Small intestine (tissue), 7 donors: ENCODE data around the gene TET2. TPM values are rescaled to one million over a fixed set of nuclear protein-coding genes. Genes with fewer than 3 reads are reported as not detected.

Experiments used
- DNase-seq, 2 donors: peaks; one replicate each; pipeline versions ENCODE4 v3.0.0 to v3.0.0-alpha.2; 2013
- FAIRE-seq: peaks from 2 replicates; lab custom pipeline; 2012; peaks lifted over from hg19 to GRCh38; lab: Jason Lieb, UNC
- H3K27ac ChIP-seq, 3 donors: one replicate each; pipeline ENCODE4 v1.5.1; 2013; ENCODE audit warnings: low read length in 2 of 3, mild to moderate bottlenecking in 2 of 3, control low read depth in 1 of 3, inconsistent platforms in 1 of 3, low read depth in 1 of 3, moderate library complexity in 1 of 3
- H3K27me3 ChIP-seq, 3 donors: one replicate each; pipeline ENCODE4 v1.6.1; 2013; ENCODE audit warnings: low read length in 3 of 3, inconsistent platforms in 1 of 3; ENCODE audit not compliant: control insufficient read depth in 3 of 3, insufficient read depth in 3 of 3
- H3K36me3 ChIP-seq, 3 donors: one replicate each; pipeline ENCODE4 v1.6.1; 2013; ENCODE audit warnings: low read length in 3 of 3, inconsistent platforms in 1 of 3, low read depth in 1 of 3, mild to moderate bottlenecking in 1 of 3, moderate library complexity in 1 of 3; ENCODE audit not compliant: control insufficient read depth in 3 of 3, insufficient read depth in 2 of 3
- H3K4me1 ChIP-seq, 3 donors: one replicate each; pipeline ENCODE4 v1.6.1; 2013; ENCODE audit warnings: low read length in 2 of 3, inconsistent platforms in 1 of 3, low read depth in 1 of 3, mild to moderate bottlenecking in 1 of 3, moderate library complexity in 1 of 3; ENCODE audit not compliant: control insufficient read depth in 3 of 3, insufficient read depth in 2 of 3
- H3K4me3 ChIP-seq, 3 donors: one replicate each; pipeline ENCODE4 v1.5.1; 2013; ENCODE audit warnings: low read length in 3 of 3, control low read depth in 1 of 3, inconsistent platforms in 1 of 3, low read depth in 1 of 3, mild to moderate bottlenecking in 1 of 3, moderate library complexity in 1 of 3
- H3K9me3 ChIP-seq, 2 donors: one replicate each; pipeline ENCODE4 v1.6.1; 2013; ENCODE audit warnings: low read depth in 1 of 2, low read length in 1 of 2; ENCODE audit not compliant: control insufficient read depth in 2 of 2, insufficient read depth in 1 of 2
- WGBS, 3 donors: extraction: QIAGEN DNeasy Blood & Tissue Kit; methylation state at CpG; one replicate each; pipeline ENCODE4 v1.1.7; 2013; 5-methylcytosine and 5-hydroxymethylcytosine counted together
- polyA plus RNA-seq, 4 donors: library from polyadenylated mRNA; stranded (reverse) in 3 of 4; unstranded in 1 of 4; fragments of 200-250 nt in 3 of 4; fragments of 120-200 nt in 1 of 4; gene quantifications; one replicate each; pipeline versions ENCODE4 v1.2.1 to v1.2.3, GENCODE V29; 2013
- donor health status: healthy with polysubstance abuse.
- donor health status: control.
- donor health status: control.
- donor health status: Bipolar disorder and iron deficiency.
- donor health status: healthy.

The TET2 gene
- polyA plus RNA-seq, 4 donors, result 3.0 to 18.9 (median 4.6) TPM

DNA sequence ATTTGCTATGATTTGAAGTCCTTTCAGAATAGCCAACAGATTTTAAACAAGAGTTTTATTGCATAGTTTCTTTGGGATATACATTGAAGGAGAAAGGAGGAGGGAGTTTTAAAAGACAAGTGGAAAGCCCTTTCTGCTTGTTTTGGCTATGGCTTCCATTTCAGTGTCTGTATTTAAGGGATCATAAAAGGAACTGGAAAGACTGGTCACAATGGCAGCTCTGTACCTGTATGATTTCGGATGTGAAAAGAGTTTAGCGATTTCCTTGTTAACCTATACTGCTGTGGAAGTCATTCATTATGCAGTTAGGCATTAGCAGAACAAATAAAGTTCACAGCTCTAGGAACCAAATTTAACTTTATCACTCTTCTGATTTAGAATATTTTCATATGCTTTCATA lies 60.7 kb downstream of the TET2 start:
- no peak overlapping the region for H3K4me3 ChIP-seq
- H3K9me3 ChIP-seq, result no peaks in the 10 kb centered on the region
- FAIRE-seq (no peak), DNase-seq (no peak)
- peaks cover 0 to 6% (median 4%) of the 10 kb centered on the region in 3 donors for H3K4me1 ChIP-seq
- H3K36me3 ChIP-seq, result peaks cover 0 to 2% (median 0%) of the 10 kb centered on the region in 3 donors
- H3K27me3 ChIP-seq, result no peaks in the 10 kb centered on the region
- 86 to 98% (median 95%) methylated on average over 2 of the region's 2 CpGs for WGBS, 3 donors
- H3K27ac ChIP-seq, result no peak overlapping the region

DNA sequence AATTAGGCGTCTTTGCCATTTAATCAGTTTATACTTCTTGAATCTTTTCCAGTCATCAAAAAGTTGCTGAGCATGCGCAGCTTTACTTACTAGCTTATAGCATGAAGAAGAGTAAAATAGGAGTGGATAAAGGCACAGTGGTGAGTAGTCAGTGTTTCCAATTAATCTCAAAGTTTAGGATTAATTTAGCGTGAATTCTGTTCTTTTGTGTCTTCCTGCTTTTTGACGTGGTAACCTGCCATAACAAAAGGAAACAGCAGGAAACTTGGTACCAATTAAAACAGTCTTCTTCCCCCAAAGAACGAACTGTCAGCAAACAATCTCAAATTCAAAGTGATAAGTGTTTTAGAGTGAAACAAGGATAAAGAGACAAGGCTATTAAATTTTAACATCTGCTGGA lies 61.9 kb downstream of the TET2 start:
- H3K36me3 ChIP-seq, result peaks cover 0 to 2% (median 0%) of the 10 kb centered on the region in 3 donors
- no peaks in the 10 kb centered on the region for H3K27me3 ChIP-seq
- FAIRE-seq, result no peak
- no peak overlapping the region for H3K4me3 ChIP-seq
- DNase-seq, result no peak
- peaks cover 0 to 6% (median 4%) of the 10 kb centered on the region in 3 donors for H3K4me1 ChIP-seq
- 83 to 95% (median 91%) methylated on average over 5 of the region's 5 CpGs for WGBS, 3 donors
- H3K27ac ChIP-seq, result no peak overlapping the region
- H3K9me3 ChIP-seq, result no peaks in the 10 kb centered on the region

DNA sequence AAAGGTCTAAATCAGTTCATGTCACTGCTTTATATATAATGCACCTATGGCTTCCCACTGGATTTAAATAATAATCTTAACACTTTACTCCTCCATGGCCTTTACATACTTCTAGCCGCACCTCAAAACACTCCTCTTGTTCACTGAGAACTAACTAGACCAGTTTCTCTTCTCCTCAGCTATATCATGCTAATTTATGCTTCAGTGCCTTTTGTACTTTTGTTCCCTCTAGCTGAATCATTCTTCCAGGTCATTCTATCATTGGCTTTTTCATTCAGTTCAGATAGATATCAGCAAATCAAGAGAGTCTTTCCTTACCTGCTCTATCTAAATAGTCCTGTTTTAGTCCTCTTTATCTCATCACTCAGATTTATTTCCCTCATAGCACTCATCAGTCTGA lies 64.2 kb downstream of the TET2 start:
- Histone ChIP-seq H3K27me3 (no peaks in the 10 kb centered on the region), H3K27ac (no peak overlapping the region), H3K9me3 (no peaks in the 10 kb centered on the region), H3K36me3 (no peaks in the 10 kb centered on the region), H3K4me1 (peaks cover 0 to 8% (median 4%) of the 10 kb centered on the region in 3 donors), H3K4me3 (no peak overlapping the region)
- FAIRE-seq (peak; percentile 77), DNase-seq (peak; percentile 55 to 86)
- 21 to 73% (median 42%) methylated on average over 1 of the region's 1 CpG for WGBS, 3 donors

DNA sequence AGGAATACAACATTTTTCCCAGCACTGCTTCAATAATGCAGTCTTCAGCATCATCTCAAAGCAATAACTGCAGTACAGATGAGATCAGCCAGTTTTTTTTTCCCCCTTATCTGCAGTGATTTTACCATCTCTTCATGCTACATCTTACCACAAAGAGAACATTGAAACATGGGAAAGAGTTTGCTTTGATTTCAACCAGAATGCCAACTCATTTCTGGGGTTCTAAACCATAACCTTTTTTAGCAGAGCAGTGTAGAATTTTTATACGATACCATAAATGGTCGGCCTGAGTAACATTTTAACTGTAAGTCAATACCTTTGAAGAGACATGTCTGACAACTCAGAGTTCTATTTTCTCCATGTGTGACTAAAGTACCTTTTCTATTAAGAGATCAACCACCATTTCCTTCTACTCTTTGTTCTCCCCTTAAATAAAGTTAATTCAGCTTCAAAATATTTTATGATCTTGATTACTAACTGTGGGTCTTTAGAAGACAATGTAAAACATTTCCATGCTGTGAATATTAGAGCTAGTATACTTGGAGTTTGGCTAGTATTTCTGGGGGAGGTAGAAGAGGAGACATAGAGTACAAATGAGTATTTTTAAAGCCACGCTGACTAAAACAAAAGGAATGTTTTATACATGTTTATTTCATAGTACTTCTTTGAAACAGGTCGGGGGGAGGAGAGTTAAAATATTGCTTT lies 69.1 kb downstream of the TET2 start:
- H3K9me3 ChIP-seq, result no peaks in the 10 kb centered on the region
- H3K4me3 ChIP-seq, result no peak overlapping the region
- H3K27me3 ChIP-seq, result no peaks in the 10 kb centered on the region
- DNase-seq (peak in 1 of 2 donors; percentile 45), FAIRE-seq (no peak)
- H3K27ac ChIP-seq, result peak overlapping the region in 1 of 3 donors; percentile 12
- no peaks in the 10 kb centered on the region for H3K36me3 ChIP-seq
- peaks cover 0 to 15% (median 2%) of the 10 kb centered on the region in 3 donors for H3K4me1 ChIP-seq
- WGBS, 3 donors, result 47 to 55% (median 50%) methylated on average over 4 of the region's 4 CpGs

DNA sequence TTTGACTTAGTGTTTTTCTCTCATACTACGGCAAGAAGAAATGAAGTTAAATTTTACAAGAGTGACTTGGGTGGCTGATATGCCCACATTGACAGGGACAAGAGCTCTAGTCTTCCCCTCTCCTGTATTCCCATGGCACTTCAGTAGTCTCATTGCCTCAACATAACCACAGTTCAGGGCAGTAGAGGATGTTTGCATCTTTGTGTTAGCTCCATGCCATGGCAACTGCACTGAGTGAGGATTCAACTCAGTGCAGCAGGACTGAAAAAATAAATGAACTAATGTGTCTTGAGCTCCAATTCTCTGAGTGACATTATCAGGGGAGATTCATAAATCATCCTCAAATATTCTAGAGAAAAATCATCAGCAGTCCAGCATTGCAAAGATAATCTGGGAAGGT lies 78.8 kb downstream of the TET2 start:
- H3K9me3 ChIP-seq, result no peaks in the 10 kb centered on the region
- 93 to 96% (median 94%) methylated on average over 1 of the region's 1 CpG for WGBS, 3 donors
- DNase-seq, result no peak
- no peaks in the 10 kb centered on the region for H3K36me3 ChIP-seq
- no peaks in the 10 kb centered on the region for H3K27me3 ChIP-seq
- FAIRE-seq, result no peak
- H3K27ac ChIP-seq, result no peak overlapping the region
- H3K4me3 ChIP-seq, result no peak overlapping the region
- peaks cover 0 to 2% (median 0%) of the 10 kb centered on the region in 3 donors for H3K4me1 ChIP-seq

DNA sequence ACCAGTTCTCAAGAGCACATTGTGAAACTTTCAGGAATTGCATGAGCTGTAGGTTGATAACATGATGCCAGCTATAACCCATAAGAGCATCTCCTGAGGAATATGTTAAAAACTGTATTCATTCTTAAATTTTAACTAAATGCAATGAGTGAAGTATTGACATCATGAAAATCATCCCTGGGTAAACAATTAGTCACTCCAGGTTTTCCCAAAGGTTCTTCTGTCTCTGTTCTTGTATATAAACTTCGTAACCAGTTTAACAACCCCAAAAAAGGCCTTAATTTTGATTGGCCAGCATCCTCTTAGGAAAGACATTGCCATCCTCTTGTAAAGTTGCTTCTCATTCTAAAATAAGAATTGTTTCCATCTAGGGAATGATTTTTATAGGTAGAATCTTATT lies 80.4 kb downstream of the TET2 start:
- FAIRE-seq (no peak), DNase-seq (no peak)
- H3K4me3 ChIP-seq, result no peak overlapping the region
- H3K27ac ChIP-seq, result no peak overlapping the region
- peaks cover 0 to 3% of the 10 kb centered on the region in 2 donors for H3K9me3 ChIP-seq
- H3K27me3 ChIP-seq, result no peaks in the 10 kb centered on the region
- no peaks in the 10 kb centered on the region for H3K36me3 ChIP-seq
- 89 to 91% (median 90%) methylated on average over 1 of the region's 1 CpG for WGBS, 3 donors
- no peaks in the 10 kb centered on the region for H3K4me1 ChIP-seq

DNA sequence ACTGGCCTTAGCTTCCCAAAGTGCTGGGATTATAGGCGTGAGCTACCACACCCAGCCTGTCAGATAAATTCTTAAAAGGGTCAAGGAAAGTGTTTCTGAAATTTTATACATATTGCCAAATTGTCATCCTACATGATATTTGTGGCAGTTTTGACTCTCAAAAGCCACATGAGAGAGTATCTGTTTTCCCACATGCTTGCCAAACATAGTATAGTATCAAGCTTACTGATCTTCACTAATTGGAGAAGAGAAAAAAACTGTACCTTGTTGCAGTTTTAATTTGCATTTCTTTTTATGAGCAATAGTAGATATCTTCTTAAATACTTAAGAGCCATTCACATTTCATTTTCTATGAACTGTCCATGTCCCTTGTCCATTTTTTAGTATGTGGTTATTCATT lies 83.6 kb downstream of the TET2 start:
- Histone ChIP-seq H3K4me3 (no peak overlapping the region), H3K27ac (no peak overlapping the region), H3K36me3 (peaks cover 0 to 10% (median 8%) of the 10 kb centered on the region in 3 donors), H3K9me3 (peaks cover 0 to 3% of the 10 kb centered on the region in 2 donors), H3K27me3 (no peaks in the 10 kb centered on the region), H3K4me1 (no peaks in the 10 kb centered on the region)
- DNase-seq (no peak), FAIRE-seq (no peak)
- 91 to 93% (median 93%) methylated on average over 1 of the region's 1 CpG for WGBS, 3 donors

DNA sequence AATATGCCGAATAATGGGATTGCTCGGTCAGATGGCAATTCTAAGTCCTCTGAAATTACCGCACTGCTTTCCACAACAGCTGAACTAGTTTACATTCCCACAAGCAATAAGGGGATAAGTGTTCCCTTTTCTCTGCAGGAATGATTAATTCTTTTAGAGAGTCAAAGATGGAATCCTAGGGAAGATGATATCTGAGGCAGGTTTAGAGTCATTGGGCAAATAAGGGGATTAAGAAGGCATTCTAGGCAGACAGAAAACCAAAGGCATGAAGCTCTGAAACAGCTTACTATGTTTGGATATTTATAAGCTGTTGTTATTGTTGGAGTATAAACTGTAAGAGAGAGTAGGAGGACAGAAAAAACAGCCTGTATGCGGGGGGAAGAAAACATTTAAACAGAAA lies 85.7 kb downstream of the TET2 start:
- Histone ChIP-seq H3K4me3 (no peak overlapping the region), H3K27ac (no peak overlapping the region), H3K4me1 (no peaks in the 10 kb centered on the region), H3K9me3 (peaks cover 0 to 3% of the 10 kb centered on the region in 2 donors), H3K36me3 (peaks cover 4 to 17% (median 17%) of the 10 kb centered on the region in 3 donors), H3K27me3 (no peaks in the 10 kb centered on the region)
- DNase-seq, result no peak
- 81 to 94% (median 89%) methylated on average over 4 of the region's 4 CpGs for WGBS, 3 donors
- no peak for FAIRE-seq
